ENCODE results near the gene RNF208. TPM values are rescaled to one million over a fixed set of nuclear protein-coding genes. Genes with fewer than 3 reads are reported as not detected.

The RNF208 gene
- total RNA-seq, 1 donor, result not detected

GRCh38 chr9:137205126-137206069 is 16.6 kb downstream of the RNF208 start, which contains the start of the genes NDOR1 and TMEM203:
Gene NDOR1 (plus strand): TSS chr9:137205700. CDS start chr9:137205778, 78 bp downstream.
Gene TMEM203 (minus strand): TSS chr9:137205648. CDS start chr9:137205414, 234 bp downstream.
- peak; percentile 100 for DNase-seq (ENCODE audit: insufficient read length, low spot score, missing footprints)
- H3K4me2 ChIP-seq (ENCODE audit: insufficient read depth, low read length), result peak within 1 kb of the TSS; percentile 91

GRCh38 chr9:137204731-137205125 is 17.3 kb downstream of the RNF208 start:
- Histone ChIP-seq H3K9me3 (ENCODE audit: low read depth, low read length) (no peaks in the 10 kb centered on the region), H3K4me3 (ENCODE audit: insufficient read depth, low read length) (peak overlapping the region; percentile 88), H3K36me3 (ENCODE audit: insufficient read depth, low read length) (peaks cover 2% of the 10 kb centered on the region), H4K20me1 (ENCODE audit: insufficient read depth, low read length) (peaks cover 14% of the 10 kb centered on the region), H3K27ac (ENCODE audit: low read depth, low read length) (peak overlapping the region; percentile 72), H3K4me1 (ENCODE audit: insufficient read depth, low read length) (peaks cover 30% of the 10 kb centered on the region), H3K79me2 (ENCODE audit: insufficient read depth, low read length) (peaks cover 62% of the 10 kb centered on the region), H3K27me3 (ENCODE audit: insufficient read depth, low read length) (no peaks in the 10 kb centered on the region), H3K4me2 (ENCODE audit: insufficient read depth, low read length) (peak overlapping the region; percentile 91), H2AFZ (ENCODE audit: low read length) (peak overlapping the region; percentile 86)
- TF ChIP-seq, protein P1, sequence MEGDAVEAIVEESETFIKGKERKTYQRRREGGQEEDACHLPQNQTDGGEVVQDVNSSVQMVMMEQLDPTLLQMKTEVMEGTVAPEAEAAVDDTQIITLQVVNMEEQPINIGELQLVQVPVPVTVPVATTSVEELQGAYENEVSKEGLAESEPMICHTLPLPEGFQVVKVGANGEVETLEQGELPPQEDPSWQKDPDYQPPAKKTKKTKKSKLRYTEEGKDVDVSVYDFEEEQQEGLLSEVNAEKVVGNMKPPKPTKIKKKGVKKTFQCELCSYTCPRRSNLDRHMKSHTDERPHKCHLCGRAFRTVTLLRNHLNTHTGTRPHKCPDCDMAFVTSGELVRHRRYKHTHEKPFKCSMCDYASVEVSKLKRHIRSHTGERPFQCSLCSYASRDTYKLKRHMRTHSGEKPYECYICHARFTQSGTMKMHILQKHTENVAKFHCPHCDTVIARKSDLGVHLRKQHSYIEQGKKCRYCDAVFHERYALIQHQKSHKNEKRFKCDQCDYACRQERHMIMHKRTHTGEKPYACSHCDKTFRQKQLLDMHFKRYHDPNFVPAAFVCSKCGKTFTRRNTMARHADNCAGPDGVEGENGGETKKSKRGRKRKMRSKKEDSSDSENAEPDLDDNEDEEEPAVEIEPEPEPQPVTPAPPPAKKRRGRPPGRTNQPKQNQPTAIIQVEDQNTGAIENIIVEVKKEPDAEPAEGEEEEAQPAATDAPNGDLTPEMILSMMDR (IDR thresholded peaks at IDR 0.05; ENCODE audit: extremely low read depth, low read depth, low read length), result no peak
- no peak for DNase-seq (ENCODE audit: insufficient read length, low spot score, missing footprints)

More at GRCh38 chr9:137205126-137206069, 16.6 kb downstream of the RNF208 start, which contains the start of the genes NDOR1 and TMEM203:
- Histone ChIP-seq H3K4me3 (ENCODE audit: insufficient read depth, low read length) (peak within 1 kb of the TSS; percentile 88), H3K27me3 (ENCODE audit: insufficient read depth, low read length) (no peaks in the 10 kb centered on the region), H4K20me1 (ENCODE audit: insufficient read depth, low read length) (peaks cover 14% of the 10 kb centered on the region), H3K36me3 (ENCODE audit: insufficient read depth, low read length) (peaks cover 2% of the 10 kb centered on the region), H3K79me2 (ENCODE audit: insufficient read depth, low read length) (peaks cover 62% of the 10 kb centered on the region), H2AFZ (ENCODE audit: low read length) (peak within 1 kb of the TSS; percentile 86), H3K4me1 (ENCODE audit: insufficient read depth, low read length) (peaks cover 30% of the 10 kb centered on the region), H3K27ac (ENCODE audit: low read depth, low read length) (peak within 1 kb of the TSS; percentile 72), H3K9me3 (ENCODE audit: low read depth, low read length) (no peaks in the 10 kb centered on the region)
- TF ChIP-seq, protein P1 (IDR thresholded peaks at IDR 0.05; ENCODE audit: extremely low read depth, low read depth, low read length), result no peak

GRCh38 chr9:137202966-137203365 is 19.1 kb downstream of the RNF208 start:
- no peaks in the 10 kb centered on the region for H3K36me3 ChIP-seq (ENCODE audit: insufficient read depth, low read length)
- H3K27ac ChIP-seq (ENCODE audit: low read depth, low read length), result no peak overlapping the region
- H3K4me3 ChIP-seq (ENCODE audit: insufficient read depth, low read length), result no peak overlapping the region
- H3K4me2 ChIP-seq (ENCODE audit: insufficient read depth, low read length), result no peak overlapping the region
- H2AFZ ChIP-seq (ENCODE audit: low read length), result no peak overlapping the region
- peaks cover 44% of the 10 kb centered on the region for H3K4me1 ChIP-seq (ENCODE audit: insufficient read depth, low read length)
- TF ChIP-seq, protein P1 (IDR thresholded peaks at IDR 0.05; ENCODE audit: extremely low read depth, low read depth, low read length), result no peak
- no peak for DNase-seq (ENCODE audit: insufficient read length, low spot score, missing footprints)
- peaks cover 78% of the 10 kb centered on the region for H3K79me2 ChIP-seq (ENCODE audit: insufficient read depth, low read length)
- no peaks in the 10 kb centered on the region for H3K9me3 ChIP-seq (ENCODE audit: low read depth, low read length)
- peaks cover 27% of the 10 kb centered on the region for H4K20me1 ChIP-seq (ENCODE audit: insufficient read depth, low read length)
- H3K27me3 ChIP-seq (ENCODE audit: insufficient read depth, low read length), result no peaks in the 10 kb centered on the region
